Stimulated activated CD4-positive, alpha-beta T cell treated with anti-CD3 and anti-CD28 coated beads, Interleukin-2, amount 100 ng/mL, for 48 hours (primary cell): Measurements from ENCODE around the gene NECAB3.

Experiments
- DNase-seq, 2 donors: peaks; one replicate each; pipeline ENCODE4 v3.0.0-alpha.2; 2020

Gene NECAB3

DNA sequence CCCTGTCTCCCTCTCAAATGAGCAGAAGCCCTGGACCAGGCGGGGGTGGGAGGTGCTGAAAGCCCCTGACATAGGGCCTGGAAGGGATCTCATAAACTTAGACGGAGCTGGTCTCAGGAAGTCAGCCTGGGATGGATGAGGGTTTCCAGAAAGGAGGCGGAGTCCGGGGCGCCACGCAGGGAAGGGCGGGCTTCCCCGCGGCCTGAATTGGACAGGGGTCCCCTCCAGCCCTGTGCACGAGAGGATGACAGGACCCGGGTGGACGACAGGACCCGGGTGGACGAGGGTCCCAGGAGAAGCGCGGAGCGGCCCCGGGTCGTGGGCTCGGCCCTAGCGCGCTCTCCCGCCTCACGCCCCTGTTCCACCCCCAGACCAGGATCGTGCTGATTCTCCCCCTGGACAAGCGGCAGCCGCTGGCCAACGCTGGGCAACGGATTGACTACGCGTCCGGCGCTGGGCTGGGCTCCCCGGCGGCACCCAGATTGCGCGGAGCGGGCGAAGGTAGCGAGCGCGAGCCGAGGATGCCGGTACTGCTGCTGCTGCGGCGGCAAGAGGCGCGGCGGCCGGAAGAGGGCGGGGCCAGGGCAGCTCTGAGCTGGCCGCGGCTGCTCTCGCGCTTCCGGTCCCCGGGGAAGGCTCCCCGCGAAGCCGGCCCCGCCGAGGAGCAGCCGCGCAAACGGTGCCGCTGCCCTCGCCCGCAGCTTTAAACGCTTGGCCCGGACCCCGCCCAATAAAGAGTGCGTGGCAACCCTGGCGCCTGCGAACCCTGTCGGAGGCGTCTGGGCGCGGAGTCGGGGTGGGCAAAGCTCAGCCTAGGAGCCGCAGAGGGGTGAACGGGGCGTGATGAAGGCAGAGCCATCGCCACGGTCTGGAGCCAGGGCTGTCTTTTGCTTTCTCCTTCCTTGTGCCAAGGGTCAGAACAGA, 10.8 kb downstream of the NECAB3 start:
- peak; percentile 76 to 84 for DNase-seq

DNA sequence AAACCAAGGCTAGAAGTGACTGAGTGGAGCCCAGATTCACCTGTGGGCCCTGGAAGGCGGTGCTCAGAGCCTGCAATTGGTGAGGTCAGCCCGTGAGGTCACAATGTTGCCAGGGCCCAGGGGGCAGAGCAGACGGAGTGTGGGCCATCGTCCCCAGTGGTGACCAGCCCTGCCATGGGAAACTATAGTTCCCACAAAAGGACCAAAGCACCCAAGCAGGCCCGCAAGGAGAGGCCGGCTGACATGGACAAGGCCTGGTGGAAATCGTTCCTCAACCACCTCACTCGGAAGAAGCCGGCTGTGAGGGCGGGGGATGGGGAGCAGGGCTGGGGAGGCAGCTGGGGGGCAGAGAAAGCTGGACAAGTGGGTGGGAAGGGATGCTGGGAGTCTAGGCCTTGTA, 12.1 kb downstream of the NECAB3 start, which contains the start of gene C20orf144:
Gene C20orf144, plus strand, starts transcription at position 156 of the 400 bp plus-strand sequence. Its CDS starts 19 bp downstream, at position 175.
- DNase-seq = no peak

DNA sequence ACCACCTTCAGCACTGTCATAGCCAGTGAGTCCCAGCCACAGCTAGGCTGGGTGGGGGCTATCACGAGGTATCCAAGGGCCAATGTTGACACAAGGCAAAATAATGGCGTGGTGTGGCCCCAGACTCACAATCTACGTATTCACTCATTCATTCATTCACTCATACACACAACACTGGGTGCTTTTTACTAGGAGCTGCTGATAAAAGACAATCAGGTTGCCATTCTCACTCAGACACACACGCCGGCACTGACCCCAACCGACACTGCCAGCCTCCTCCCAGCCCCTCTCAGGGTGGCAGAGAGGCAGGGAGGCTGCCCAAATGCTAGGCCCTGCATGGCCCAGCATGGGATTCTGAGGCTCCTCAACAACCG, 13.6 kb downstream of the NECAB3 start:
- no peak for DNase-seq

DNA sequence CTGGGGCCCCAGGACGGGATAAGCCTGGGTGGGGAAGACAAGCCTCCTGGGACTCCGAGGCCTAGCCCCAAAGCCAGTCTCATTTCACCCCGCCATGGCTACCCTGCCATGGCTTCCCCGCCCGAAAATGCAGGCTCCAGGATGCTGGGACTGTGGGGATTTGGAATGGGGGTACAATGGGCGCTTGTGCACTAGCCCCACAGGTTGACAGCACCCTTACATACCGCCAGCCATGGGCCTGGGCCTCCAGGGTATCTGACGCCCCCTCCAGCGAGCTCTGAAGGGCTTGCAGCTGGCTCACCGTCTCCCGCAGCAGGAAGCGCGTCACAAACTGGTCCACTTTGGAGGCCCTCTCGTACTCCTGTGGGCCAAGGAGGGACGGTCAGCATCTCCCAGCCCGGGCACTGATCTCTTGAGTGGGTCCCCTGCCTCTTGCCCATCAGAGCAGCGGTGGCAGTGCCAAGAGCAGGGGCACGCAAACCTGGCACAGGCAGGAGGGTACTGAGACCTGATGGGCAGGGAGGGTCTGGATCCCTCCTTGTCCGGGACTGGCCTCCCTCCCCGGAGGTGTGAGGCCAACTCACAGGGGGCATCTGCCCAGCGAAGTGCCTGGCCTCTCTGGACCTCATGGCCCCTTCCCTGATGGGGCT, 14.1 kb downstream of the NECAB3 start:
- no peak for DNase-seq

DNA sequence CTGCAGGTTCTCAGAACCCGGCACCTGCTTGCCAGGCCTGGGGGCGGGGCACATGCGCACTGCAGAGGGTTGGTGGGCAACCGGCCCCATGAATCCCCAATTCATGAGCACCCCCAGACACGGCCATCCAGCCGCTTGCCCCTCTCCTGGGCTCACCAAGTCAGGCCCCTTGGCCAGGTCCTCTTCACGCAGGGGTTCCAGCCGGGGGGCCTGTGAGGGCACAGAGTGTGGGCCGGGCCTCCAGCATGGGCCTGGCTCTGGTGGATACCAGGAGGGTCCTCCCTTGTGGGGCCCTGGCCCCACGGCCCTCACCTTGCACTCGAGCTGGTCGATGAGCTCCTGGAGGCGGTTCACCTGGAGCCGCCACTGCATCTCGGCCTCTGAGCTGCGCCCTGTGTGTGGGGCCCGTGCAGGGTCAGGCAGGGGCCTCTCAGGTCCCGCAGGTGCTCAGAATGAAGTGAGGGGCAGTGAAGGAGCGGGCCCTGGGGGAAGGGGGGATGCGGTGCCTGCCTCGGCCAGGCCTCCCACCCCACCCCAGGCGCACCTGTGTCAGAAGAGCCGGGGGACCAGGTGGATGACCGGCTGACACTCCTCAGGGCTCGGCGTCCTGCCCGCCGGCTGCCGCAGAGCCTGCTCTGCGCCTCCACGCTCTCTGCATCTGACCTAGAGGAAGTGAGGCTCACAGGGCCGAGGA, 14.7 kb downstream of the NECAB3 start:
- DNase-seq = no peak

DNA sequence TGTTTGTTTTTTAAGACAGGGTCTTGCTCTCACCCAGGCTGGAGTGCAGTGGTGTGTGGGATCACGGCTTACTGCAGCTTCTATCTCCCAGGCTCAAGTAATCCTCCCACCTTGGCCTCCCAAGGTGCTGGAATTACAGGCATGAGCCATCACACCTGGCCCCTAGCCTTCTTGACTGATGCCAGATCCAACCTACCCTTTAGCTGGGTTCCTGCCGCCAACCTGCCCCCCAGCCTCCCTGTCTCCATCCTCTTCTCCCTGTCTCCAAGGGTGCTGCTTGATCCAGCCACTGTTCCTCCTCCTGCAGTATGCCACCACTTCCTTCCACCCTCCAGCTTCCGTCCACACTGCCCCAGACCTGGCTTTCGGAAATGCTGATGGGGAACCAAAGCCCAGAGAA, 15.3 kb downstream of the NECAB3 start:
- DNase-seq = no peak

DNA sequence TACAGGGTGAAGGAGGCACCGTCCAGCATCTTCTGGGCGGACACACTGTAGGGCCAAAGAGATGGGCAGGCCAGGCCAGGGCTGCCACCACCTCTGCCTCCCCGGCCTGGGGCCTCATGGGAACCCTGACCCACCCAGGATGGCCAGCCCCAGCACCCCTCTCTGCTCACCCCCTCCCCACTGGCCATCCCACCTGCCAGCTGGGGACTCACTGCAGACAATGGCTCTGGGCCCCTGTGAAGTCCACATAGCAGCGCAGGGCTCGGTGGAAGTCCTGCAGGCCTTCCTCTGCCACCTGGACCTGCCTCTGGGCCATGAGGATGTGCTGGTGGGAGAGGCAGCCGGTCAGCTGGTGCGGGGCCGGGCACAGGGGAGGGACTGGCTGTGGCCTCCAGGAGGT, 15.7 kb downstream of the NECAB3 start:
- no peak for DNase-seq

DNA sequence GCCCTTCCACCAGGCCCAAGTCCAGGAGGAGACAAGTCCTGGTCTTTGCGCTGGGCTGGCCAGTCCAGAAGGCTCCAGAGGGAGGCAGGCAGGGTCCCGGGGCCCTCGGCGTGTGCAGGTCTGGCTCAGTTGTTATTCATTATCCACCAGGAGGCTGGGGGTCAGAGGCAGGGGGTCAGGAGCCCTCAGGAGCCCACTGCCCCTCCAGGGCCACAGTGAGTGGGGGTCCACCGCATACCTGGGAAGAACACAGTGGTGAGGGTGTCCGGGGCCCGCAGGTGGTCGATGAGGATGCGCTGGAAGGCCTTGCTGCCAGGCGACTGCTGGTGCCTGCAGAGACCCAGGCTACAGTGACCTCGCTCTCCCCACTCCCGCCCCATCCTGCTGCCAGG, 16.5 kb downstream of the NECAB3 start:
- DNase-seq = no peak

DNA sequence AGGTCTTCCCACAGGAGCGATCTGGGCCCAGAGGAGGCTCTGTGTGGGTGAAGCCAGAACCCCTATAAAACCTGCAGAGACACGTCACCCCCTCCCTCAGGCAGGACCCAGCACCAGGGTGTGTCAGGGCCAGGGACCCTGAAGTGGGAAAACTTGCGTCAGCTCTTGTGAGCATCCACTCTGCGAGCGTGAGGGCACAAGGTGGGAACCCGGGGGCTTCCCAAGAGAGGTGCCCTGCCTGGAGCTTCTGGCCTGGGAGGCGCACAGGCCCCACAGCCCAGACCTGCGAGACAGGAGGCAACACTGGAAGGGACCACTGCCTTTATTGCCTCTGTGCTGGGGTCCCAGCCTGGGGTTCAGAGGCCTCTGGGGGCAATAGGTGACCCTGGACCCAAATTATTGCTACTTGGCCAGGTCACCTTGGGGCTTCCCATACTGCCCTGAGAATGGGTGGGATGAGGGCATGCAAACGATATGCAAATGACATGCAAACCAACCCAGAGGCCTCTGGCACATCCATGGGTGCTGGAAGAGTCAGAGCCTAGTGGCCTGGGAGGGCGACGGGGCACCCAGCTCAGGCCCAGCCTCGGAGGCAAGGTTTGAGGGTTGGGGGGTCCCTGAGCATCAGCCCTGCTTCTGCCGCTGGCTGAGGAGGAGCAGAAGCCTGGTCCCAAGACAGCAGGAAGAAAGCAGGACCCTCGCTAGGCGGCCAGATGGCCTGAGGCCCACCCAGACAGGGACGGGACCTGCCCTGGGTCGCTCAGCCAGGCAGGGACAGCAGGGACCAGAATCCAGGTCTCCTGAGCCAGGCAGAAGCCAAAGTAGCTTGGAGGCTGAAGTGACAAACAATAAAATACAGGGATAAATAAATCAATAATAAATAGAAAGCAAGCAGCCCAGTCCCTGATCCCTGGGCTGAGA, 17.2 kb downstream of the NECAB3 start:
- DNase-seq = no peak

DNA sequence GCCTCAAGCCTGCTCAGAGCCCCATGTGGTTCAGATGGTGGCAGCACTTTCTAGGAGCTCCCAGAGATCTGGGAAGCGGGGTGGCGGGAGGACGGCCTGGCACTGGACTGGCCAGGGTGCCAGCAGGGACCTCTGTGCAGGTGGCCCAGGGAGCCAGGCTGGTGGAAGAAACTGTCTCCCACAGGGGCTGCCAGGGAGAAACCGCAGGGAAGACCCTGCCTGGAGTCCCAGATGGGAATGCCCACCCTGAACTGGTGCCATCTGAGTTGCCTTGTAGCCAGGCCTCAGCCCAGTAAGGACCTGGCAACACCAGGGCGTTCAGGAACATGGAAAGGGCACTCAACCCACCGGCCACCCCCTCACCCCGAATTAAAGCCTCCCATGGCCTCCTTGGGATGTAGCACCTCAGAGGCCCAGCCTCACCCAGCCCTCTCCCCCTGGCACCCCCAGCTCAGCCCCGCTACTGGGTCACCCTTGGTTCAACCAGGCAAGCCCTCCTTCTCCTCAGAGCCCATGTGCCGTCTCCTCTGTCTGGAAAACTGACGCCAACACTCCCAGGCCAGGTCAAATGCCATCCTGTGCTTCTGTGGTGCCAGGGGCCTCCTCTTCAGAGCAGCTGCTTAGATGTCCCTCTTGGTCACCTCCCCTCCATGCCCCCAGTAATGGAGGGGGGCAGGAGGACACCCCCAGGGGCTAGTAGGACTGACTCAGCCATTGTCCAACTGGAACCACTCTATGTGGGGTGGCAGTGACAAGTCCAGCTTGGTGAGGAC, 18.0 kb downstream of the NECAB3 start:
- no peak for DNase-seq

DNA sequence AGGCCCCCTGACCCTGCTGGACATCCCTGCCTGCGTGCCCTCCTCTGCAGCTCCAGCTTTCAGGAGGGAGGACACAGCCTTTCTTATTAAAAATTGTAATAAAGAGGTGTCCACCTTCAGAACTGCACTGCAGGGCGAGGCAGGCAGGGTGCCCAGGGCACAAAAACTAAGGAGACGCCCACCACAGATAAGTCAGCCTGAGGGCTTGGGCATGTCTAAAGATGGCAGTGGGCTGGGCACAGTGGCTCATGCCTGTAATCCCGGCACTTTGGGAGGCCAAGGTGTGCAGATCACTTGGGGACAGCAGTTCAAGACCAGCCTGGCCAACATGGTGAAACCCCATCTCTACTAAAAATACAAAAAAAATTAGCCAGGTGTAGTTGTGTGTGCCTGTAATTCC, 19.1 kb downstream of the NECAB3 start:
- DNase-seq = no peak

DNA sequence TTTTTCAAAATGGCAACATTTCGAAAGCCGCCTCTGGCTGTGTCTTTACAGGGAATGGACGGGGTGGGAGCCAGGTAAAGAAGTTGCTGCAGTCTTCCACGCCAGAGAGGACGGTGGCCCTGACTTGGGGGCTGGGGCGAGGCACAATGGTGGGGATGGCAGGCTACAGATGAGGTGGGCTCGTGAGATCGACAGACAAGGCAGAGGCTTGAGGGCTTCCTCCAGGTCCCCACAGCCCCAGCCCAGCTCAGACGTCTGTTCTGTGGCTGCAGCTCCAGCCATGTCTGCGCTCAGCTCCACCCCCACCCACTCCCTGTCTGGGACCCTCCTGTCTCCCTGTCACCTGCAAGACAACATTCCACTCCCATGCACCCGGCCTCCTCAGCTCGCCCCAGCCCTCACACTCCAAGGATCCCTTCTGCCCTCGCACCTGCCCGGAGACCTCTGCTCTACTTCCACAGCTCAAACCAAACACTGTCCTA, 19.5 kb downstream of the NECAB3 start:
- DNase-seq = no peak

DNA sequence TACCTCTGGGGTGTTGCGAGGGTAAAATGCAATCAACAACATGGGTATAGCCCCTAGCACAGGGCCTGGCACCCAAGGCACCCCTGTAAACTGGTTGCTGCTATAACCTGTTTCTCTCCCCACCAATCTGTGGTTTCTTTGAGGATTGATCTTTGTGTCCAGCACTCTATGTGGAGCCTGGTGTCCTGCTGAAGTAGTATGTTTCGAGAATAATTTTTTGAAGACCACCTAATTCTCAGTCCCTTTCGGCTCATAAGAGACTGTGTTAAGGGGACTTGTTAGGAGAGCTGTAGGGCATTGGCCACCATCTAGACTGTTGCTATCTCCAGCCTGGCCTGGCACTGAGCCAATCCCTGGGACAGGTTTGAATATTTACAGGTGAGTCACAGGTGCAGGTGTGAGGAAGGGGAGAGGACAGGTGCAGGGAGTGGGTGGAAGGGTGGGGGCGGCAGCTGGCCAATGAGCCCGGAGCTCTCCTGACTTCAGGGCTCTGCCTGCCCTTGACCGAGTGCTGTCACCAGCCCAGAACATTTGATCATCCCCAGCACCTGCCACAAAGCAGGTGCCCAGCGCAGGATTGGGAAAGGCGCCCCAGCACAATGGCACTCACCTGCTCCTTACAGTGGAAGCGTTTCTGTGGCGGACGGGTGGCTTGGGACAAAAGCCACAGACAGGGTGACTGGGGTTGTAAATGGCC, 20.2 kb downstream of the NECAB3 start:
- no peak for DNase-seq

DNA sequence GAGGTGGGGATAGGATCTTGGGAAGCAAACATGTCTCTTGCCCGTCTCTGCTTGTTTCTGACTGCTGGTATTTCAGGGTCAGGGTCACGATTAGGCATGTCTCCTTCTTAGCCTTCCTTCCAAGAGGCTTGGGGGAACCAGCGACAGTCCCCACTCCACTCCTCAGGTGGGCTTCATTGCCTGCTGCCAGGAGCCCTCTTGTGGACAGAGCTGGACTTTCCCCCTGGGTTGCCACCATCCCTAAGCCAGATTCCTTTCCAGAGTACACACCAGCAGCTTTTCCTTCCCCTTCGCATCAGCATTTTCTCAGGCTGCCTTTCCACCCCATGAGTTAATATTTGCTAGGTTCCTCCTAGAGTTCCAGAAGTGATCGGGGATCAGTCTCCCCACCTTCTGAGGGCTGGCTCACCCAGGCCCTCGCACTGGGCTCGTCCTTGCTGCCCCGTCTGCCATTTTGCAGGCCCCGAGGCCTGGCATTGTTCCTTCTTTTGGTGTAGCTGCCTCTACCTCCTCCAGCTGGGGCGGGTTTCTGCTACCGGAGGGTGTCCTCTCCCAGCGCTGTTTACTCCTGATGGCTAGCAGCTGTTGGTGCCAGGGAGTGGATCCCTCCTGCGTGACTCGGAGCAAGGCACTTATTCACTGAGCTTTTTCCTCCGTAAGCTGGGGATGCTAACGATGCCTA, 20.9 kb downstream of the NECAB3 start:
- no peak for DNase-seq

DNA sequence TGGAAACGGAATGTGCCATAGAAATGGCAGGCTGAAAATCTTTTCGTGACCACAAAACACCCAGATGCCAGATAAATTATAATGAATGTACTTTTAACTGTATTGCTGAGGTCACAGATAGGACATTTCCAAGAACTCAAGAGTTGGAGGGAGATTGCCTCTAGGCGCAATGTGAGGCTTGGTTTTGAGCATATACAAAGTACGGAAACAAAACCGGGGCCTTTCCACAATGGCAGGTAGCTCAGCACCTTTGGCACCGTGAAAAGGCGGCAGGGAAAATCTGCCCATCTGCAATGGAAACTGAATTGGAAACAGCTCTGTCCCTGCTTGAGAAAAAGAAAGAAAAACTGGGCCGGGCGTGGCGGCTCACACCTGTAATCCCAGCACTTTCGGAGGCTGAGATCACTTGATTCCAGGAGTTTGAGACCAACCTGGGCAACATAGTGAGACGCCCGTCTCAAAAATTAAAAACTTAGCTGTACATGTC, 22.6 kb downstream of the NECAB3 start:
- no peak for DNase-seq

DNA sequence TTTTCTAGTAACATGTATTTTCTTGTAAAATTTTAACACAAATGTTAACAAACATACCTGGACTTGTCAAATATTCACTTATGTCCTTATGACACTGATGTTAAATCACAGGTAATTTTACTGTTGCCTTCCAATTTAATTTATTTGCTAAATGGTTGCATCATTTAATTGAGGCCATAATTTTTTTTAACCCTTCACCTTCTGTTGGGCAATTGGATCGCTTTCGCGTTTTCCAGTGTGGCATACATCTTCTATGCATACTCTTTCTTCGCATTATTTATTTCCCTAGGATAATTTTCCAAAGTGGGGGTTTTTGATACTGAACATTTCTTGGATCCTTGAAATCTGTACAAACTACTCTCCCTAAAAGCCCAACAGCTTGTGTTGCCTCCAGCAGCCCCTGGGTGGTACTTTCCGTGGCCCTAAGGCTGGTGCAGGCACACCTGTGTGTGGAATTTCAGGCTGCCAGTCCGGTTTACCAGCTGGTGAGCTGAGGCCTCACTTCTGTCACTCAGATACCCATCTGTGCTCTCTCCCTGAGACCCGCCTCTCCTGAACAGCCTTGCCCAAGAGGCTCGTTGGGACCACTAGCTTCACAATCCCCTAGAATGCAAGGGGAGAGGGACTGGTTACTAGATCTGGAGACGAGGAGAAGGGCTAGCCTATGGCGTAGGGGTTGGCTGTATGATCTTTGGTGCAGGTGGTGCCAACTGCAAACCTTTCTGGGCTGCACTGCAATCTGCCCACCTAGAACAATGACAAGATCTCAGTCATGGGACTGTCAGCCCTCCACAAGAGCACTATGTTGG, 23.3 kb downstream of the NECAB3 start:
- DNase-seq = no peak

DNA sequence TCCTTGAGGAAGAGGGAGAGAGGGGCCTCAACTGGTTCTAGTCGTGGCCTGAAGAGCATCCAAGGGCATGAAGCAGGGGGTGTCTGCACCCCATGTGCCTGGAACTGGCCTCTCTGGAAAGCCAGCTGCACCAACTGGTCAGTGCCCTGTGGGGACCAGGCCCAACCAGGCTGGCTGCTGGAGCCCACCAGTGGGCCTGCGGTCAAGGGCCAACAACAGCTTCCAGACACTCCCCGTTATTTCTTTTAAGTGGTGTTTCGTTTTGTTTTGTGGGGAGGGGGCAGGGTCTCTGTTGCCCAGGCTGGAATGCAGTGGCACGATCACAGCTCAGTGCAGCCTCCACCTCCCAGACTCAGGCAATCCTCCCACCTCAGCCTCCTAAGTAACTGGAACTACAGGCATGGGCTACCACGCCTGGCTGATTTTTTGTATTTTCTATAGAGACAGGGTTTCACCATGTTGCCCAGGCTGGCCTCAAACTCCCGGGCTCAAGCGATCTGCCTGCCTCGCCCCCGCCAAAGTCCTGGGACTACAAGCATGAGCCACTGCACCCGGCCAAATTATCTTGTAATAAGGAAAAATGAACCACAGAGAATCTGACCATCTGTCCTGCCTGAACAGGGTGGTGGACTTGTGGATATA, 24.0 kb downstream of the NECAB3 start:
- no peak for DNase-seq

DNA sequence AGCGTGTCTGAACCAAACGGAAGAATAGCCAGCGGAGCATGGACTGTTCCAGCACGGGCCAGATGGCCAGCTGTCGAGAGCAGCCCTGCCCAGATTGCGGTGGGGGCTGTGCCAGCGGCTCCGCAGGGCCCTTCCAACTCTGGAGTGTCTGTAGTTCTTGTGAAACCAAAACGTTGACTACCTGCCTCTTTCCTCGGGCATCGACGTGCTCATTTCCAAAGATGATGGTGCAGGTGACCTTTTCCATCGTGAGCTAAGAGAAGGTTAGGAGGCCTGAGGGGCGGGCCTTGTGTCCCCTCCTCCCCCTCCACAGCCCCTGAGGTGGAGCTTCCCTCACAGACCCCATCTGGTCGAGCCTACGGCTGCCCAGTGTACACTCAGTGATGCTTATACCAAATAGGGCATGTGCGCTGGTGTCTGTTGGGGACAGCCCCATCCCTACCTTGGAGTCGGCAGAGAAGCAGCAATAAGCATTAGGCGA, 25.0 kb downstream of the NECAB3 start:
- DNase-seq = no peak
